Transverse colon (tissue), 3 donors: ENCODE data around the gene PHLDA3.

Experiments
- POLR2A ChIP-seq: fragments of 450-650 bp; IDR thresholded peaks from one replicate; pipeline ENCODE4 v1.6.1; 2016; ENCODE audit warnings: antibody characterized with exemption, mild to moderate bottlenecking, moderate library complexity
- TF ChIP-seq, protein P1 (sequence below), 5 experiments: fragments of 200-600 bp in 3 of 5; fragments of 450-650 bp in 2 of 5; sonication (generic) in 3 of 5; IDR thresholded peaks; 1 replicate in 2 of 5; 2 replicates in 3 of 5; pipeline ENCODE4 v1.5.1; 2016 to 2017; ENCODE audit warnings: antibody characterized with exemption in 5 of 5, inconsistent platforms in 3 of 5, mild to moderate bottlenecking in 2 of 5, moderate library complexity in 1 of 5

GRCh38 chr1:201481761-201482493 is 12.9 kb upstream of the PHLDA3 start:
- TF ChIP-seq, protein P1, sequence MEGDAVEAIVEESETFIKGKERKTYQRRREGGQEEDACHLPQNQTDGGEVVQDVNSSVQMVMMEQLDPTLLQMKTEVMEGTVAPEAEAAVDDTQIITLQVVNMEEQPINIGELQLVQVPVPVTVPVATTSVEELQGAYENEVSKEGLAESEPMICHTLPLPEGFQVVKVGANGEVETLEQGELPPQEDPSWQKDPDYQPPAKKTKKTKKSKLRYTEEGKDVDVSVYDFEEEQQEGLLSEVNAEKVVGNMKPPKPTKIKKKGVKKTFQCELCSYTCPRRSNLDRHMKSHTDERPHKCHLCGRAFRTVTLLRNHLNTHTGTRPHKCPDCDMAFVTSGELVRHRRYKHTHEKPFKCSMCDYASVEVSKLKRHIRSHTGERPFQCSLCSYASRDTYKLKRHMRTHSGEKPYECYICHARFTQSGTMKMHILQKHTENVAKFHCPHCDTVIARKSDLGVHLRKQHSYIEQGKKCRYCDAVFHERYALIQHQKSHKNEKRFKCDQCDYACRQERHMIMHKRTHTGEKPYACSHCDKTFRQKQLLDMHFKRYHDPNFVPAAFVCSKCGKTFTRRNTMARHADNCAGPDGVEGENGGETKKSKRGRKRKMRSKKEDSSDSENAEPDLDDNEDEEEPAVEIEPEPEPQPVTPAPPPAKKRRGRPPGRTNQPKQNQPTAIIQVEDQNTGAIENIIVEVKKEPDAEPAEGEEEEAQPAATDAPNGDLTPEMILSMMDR (IDR thresholded peaks at IDR 0.05), result peak; percentile 86 to 95 (median 91)
- TF ChIP-seq POLR2A, result no peak
